Astrocyte of the cerebellum (primary cell): Measurements from ENCODE around the gene DFFB.
A peak's percentile ranks its signal among the peaks of the same experiment; 100 is the strongest.

Experiments used
- DNase-seq: peaks from one replicate; pipeline ENCODE4 v3.0.0-alpha.2; 2011; ENCODE audit warnings: low read depth
- H3K4me3 ChIP-seq: 2 replicates; pipeline ENCODE4 v1.5.1; 2011; ENCODE audit warnings: mild to moderate bottlenecking, low read depth, low read length, moderate library complexity
- in situ Hi-C: cut with HindIII; loops from 2 replicates; pipeline ENCODE4 v1.10.0; 2017; ENCODE audit warnings: low sequenced_read_pairs
- TF ChIP-seq, protein P1 (sequence below): IDR thresholded peaks from 2 replicates; pipeline ENCODE4 v1.5.1; 2012; ENCODE audit warnings: low read length, low read depth, moderate library complexity, mild to moderate bottlenecking; ENCODE audit errors: missing control alignments

Gene DFFB

DNA sequence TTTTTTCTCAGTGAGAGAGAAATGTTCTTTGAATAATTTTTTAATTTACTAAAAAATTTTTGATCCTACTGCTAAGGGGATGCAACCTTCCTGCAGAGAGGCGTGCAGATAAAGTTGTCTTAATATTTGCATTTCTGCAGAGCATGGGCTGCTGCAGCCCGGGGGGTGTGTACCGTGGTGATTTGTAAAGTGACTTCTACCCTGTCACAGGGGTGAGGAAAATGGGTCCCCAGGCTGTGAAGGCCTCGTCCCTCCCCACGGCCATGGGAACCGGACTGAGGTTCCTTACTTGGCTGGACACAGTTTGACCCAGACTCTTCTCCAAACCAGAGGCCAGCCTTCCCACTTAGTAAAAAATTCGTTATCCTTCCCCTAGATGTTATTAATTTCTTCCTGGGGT is 52.3 kb downstream of the DFFB start:
- TF ChIP-seq, protein P1, sequence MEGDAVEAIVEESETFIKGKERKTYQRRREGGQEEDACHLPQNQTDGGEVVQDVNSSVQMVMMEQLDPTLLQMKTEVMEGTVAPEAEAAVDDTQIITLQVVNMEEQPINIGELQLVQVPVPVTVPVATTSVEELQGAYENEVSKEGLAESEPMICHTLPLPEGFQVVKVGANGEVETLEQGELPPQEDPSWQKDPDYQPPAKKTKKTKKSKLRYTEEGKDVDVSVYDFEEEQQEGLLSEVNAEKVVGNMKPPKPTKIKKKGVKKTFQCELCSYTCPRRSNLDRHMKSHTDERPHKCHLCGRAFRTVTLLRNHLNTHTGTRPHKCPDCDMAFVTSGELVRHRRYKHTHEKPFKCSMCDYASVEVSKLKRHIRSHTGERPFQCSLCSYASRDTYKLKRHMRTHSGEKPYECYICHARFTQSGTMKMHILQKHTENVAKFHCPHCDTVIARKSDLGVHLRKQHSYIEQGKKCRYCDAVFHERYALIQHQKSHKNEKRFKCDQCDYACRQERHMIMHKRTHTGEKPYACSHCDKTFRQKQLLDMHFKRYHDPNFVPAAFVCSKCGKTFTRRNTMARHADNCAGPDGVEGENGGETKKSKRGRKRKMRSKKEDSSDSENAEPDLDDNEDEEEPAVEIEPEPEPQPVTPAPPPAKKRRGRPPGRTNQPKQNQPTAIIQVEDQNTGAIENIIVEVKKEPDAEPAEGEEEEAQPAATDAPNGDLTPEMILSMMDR, result no peak
- in situ Hi-C loops, result no loop called here
- no peak for DNase-seq
- no peak overlapping the region for H3K4me3 ChIP-seq

DNA sequence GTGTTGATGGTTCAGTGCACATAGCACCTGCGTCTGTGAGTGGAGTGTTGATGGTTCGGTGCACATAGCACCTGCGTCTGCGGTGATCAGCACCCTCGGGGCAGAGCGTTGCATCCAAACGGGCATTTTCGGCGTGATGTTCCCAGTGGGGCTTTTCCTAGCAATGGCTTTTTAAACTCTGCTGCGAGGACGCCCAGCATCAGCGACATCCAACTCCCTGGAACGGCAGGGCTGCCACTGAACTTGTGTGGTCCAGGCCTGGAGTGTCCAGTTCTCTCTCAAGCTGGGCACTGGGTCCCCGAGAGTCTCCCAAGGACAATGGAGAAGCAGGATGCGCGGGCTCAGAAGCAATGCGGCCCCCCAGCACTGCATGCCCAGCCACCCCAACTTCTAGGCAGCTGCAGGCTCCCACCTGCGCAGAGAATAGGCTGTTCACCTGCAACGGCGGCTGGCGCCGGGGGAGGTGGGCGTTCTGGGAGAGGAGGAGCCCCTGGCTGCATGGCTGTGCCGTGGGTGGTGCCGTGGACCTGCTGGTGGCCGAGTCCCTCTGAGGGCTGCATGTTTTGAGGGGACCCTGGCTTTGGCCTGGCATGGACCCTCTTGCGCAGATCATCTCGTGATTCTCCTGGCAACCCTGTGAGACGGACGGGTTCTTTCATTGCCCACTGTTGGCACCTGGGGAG is 52.9 kb downstream of the DFFB start:
- no peak for DNase-seq
- in situ Hi-C loops, result no loop called here
- H3K4me3 ChIP-seq, result no peak overlapping the region
- TF ChIP-seq, protein P1, result no peak

DNA sequence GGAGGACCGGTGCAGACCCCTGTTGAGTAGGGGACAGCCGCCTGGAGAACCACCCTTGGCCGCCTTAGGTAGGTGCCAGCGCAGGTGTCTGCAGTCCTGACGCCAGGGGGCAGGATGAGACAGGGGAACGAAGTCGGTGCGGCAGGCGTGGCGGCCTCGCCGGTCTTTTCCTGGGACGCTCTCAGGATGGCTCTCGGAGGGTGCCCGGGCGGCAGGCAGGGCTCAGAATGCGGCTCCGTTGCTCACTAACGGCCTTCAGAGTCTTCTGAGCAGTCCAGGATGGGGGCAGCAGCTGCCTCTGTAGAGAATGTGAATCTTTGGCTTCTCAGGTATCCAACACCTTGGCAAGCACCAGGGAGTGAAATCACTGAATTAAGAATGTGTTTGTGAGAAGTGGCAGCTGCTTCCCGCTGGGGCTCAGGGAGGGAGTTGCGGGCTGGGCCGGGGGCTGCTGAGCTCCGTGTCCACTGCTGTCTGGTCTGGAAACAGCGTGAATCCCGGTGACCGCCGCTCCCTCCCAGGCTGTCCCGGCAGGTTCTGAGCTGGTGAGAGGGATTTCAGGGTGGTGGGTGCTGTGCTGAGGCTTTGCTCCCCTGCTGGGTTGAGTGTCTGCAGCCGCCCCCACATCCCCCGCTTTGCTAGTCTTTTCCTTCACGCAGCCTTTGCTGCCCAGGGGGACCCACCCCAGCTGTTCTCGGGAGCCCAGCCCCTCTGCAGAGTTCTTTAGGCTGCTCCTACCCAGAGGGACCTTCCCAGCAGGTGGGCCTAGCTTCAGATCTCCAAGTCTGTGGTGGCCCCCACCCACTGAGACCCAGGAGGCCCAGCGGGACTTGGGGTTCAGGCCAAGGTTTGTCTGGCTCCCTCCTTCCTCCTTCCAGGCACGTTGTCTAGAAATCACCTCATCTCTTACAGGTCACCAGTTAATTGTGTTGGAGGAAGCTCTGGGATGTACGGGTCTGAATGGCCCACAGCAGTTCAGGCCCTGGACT is 53.9 kb downstream of the DFFB start:
- TF ChIP-seq, protein P1, result peak; percentile 69
- DNase-seq, result no peak
- in situ Hi-C loops, result no loop called here
- no peak overlapping the region for H3K4me3 ChIP-seq

DNA sequence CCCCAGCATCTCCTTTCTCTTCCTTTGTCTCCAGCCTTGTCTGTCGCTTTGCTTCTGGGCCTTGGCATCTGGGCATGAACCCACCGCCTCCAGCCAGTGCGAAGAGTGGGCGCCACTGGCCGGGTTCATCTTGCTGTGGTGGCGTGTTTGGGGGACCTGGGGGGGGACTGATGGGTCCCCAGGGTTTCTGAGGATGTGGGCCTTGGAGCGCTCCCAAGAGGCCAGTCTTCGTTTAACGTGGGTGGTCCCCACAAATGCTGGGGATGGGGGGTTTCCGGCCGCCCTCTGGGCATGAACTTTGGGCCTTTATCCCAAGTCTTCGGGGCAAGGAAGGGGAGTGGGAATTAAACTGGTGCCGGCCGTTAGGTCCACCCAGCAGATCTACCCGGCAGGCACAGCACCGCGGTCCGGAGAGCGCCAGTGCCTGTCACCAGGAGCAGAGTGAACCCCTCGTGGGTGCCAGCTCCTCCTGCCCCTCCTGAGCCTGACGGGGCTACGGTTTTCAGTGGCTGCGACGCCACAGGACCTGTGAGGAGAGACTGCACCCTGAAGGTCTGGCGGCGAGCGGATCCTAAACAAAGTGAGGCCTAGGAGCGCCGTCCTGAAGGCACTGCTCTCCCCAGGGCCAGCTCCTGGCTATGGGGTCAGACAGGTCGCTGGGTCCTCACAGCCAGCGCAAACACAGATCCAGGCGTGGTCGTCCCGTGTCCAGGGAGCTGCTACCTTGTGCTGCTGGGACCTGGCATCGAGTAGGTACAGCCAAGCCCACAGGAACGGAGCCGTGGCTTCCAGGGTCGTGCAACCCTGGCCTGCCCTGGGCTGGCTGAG is 54.9 kb downstream of the DFFB start:
- DNase-seq, result no peak
- TF ChIP-seq, protein P1, result no peak
- in situ Hi-C loops, result no loop called here
- H3K4me3 ChIP-seq, result no peak overlapping the region

DNA sequence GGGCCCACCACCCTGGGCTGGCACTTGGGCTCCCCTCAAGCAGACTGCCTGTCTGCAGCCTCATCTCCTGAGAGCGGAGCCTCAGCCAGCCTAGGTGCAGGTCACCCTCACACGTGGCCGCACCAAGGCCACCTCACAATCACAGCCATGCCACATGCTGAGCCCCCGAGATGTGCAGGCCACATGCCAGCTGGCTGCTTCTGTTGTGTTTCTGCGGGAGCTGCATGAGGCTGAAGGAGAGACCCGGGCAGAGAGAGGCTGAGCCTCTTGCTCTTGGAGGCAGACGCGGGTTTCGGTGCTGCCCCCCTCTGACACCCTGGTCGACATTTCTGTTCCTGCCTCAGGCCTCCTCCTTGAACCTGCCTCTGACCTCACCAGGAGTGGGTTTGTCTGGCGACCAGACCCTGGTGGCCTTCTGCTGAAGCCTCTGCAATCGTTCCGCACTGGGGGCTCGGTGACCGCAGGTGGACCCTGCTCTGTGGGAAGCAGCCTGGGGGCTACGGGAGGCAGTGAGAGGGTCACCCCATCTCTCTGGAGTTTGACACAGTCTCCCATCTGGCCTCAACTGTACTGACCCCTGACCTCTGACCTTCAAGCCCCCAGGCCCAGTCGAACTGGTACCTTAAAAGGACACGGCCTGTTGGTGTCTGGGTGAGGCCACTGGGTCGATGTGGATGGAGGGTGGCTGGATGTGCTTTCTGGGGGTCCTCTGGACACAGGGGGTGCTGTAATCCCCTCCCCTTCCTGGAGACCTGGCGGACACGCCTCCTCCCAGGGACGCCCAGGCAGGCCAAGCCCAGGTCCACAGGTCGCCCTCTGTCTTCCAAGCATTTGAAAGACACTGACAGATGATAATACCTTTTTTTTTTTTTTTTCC is 55.8 kb downstream of the DFFB start:
- TF ChIP-seq, protein P1, result no peak
- in situ Hi-C loops, result no loop called here
- no peak overlapping the region for H3K4me3 ChIP-seq
- DNase-seq, result no peak
